ENCODE data around the gene NUDT16L1. TPM values are rescaled to one million over a fixed set of nuclear protein-coding genes. Genes with fewer than 3 reads are reported as not detected.

The NUDT16L1 gene
- polyA plus RNA-seq, 1 experiment, result 25.2 TPM

- DNase-seq (ENCODE audit: low read depth, low spot score), result no peak
- H3K4me3 ChIP-seq (ENCODE audit: low read depth, low read length), result no peak overlapping the region
- H3K27ac ChIP-seq (ENCODE audit: low read depth, low read length), result no peak overlapping the region
- H3K9me3 ChIP-seq (ENCODE audit: control insufficient read depth, insufficient read depth, low read length), result no peaks in the 10 kb centered on the region
- TF ChIP-seq CTCF (IDR thresholded peaks at IDR 0.05; ENCODE audit: low read depth, low read length), result no peak
- no peaks in the 10 kb centered on the region for H3K27me3 ChIP-seq (ENCODE audit: control insufficient read depth, insufficient read depth, low read length)
- ChIA-PET CTCF (no interaction called here), POLR2A (interaction anchor here (2.9 kb wide), 1 partner anchor 10 kb away, joined by 9 read pairs; the partner anchor contains the start of genes ANKS3 and DNAAF8)
These were observed 51.4 kb downstream of the NUDT16L1 start for GRCh38 chr16:4744555-4745273.

GRCh38 chr16:4745274-4745569 is 51.9 kb downstream of the NUDT16L1 start:
- no peak for TF ChIP-seq CTCF (IDR thresholded peaks at IDR 0.05; ENCODE audit: low read depth, low read length)
- H3K4me3 ChIP-seq (ENCODE audit: low read depth, low read length), result no peak overlapping the region
- POLR2A ChIA-PET, result interaction anchor here (0.7 to 2.9 kb wide), 2 partner anchors 10 to 329 kb away, joined by 6 to 9 read pairs; partner anchors contain the start of genes ANKS3 and DNAAF8

More at GRCh38 chr16:4745274-4745569, 51.9 kb downstream of the NUDT16L1 start:
- CTCF ChIA-PET, result no interaction called here
- no peaks in the 10 kb centered on the region for H3K27me3 ChIP-seq (ENCODE audit: control insufficient read depth, insufficient read depth, low read length)
- DNase-seq (ENCODE audit: low read depth, low spot score), result no peak
- H3K27ac ChIP-seq (ENCODE audit: low read depth, low read length), result no peak overlapping the region
- no peaks in the 10 kb centered on the region for H3K9me3 ChIP-seq (ENCODE audit: control insufficient read depth, insufficient read depth, low read length)

Small RNA genes within 50 kb of the gene (small RNA-seq; reads per million reads assigned to genes)
- gene MIR6769A (ENCODE audit: insufficient read length, low read depth), result not detected

Other genes with a start within 250 kb of the NUDT16L1 start
- 26.3 and 38.5 TPM in 2 replicates for gene NMRAL1, start 218.9 kb upstream of the NUDT16L1 start, polyA plus RNA-seq (2011; rRNA removed)
- gene HMOX2, start 217.2 kb upstream of the NUDT16L1 start, polyA plus RNA-seq (2011; rRNA removed), result 49.2 and 62.1 TPM in 2 replicates
- gene CDIP1, start 154.8 kb upstream of the NUDT16L1 start, polyA plus RNA-seq (2011; rRNA removed), result 12.2 and 14.9 TPM in 2 replicates
- gene C16orf96, start 137.2 kb upstream of the NUDT16L1 start, polyA plus RNA-seq (2011; rRNA removed), result not detected in 2 replicates
- 4.1 and 6.1 TPM in 2 replicates for gene UBALD1, start 78.7 kb upstream of the NUDT16L1 start, polyA plus RNA-seq (2011; rRNA removed)
- 3.4 and 8.6 TPM in 2 replicates for gene MGRN1, start 68.7 kb upstream of the NUDT16L1 start, polyA plus RNA-seq (2011; rRNA removed)
- gene ANKS3, start 40.7 kb downstream of the NUDT16L1 start, polyA plus RNA-seq (2011; rRNA removed), result 14.0 and 15.0 TPM in 2 replicates
- 0.89 and 1.6 TPM in 2 replicates for gene DNAAF8, start 41.0 kb downstream of the NUDT16L1 start, polyA plus RNA-seq (2011; rRNA removed)
- gene ZNF500, start 73.6 kb downstream of the NUDT16L1 start, polyA plus RNA-seq (2011; rRNA removed), result 3.1 and 4.2 TPM in 2 replicates
- gene SEPTIN12, start 94.8 kb downstream of the NUDT16L1 start, polyA plus RNA-seq (2011; rRNA removed), result not detected in 2 replicates
- not detected in 2 replicates for gene SMIM22, start 101.8 kb downstream of the NUDT16L1 start, polyA plus RNA-seq (2011; rRNA removed)
- 9.2 and 14.3 TPM in 2 replicates for gene ROGDI, start 109.1 kb downstream of the NUDT16L1 start, polyA plus RNA-seq (2011; rRNA removed)
- gene GLYR1, start 153.7 kb downstream of the NUDT16L1 start, polyA plus RNA-seq (2011; rRNA removed), result 44.2 and 46.3 TPM in 2 replicates
- 11.2 TPM in 2 replicates for gene UBN1, start 153.9 kb downstream of the NUDT16L1 start, polyA plus RNA-seq (2011; rRNA removed)
- 2.0 and 2.2 TPM in 2 replicates for gene PPL, start 243.6 kb downstream of the NUDT16L1 start, polyA plus RNA-seq (2011; rRNA removed)